BJ (cell line): ENCODE results near the gene FAR2. TPM values are rescaled to one million over a fixed set of nuclear protein-coding genes. Genes with fewer than 3 reads are reported as not detected.

ENCODE experiments used
- polyA plus RNA-seq: library from polyadenylated mRNA; depleted of rRNA; stranded (reverse); fragments of >200 nt; gene quantifications from 2 replicates; pipeline ENCODE4 v1.2.3, GENCODE V29; 2011; rRNA removed

FAR2 gene
- polyA plus RNA-seq, 1 experiment = 17.1 TPM

Other genes with a start within 250 kb of the FAR2 start
- 16.9 and 43.1 TPM in 2 replicates for gene ERGIC2, start 231.9 kb downstream of the FAR2 start, polyA plus RNA-seq